Stimulated activated CD8-positive, alpha-beta memory T cell treated with anti-CD3 and anti-CD28 coated beads, Interleukin-7, amount 100 ng/mL, for 4 hours (primary cell): ENCODE results near the gene PRORP.
"Not testable (repeated sequence)": the region's sequence is repeated elsewhere in the genome, so short reads cannot be mapped to it uniquely, and the experiment has no call there.

ENCODE experiments used
- DNase-seq, 2 donors: peaks; one replicate each; pipeline ENCODE4 v3.0.0-alpha.2; 2020; ENCODE audit warnings: low read depth in 2 of 2

Gene PRORP

GRCh38 chr14:35138585-35138984, 16.2 kb downstream of the PRORP start:
- DNase-seq, result no peak

GRCh38 chr14:35140718-35141581, 18.6 kb downstream of the PRORP start:
- no peak for DNase-seq

- DNase-seq, result no peak
Observed at GRCh38 chr14:35144029-35144428, 21.7 kb downstream of the PRORP start.

GRCh38 chr14:35146711-35147149, 24.4 kb downstream of the PRORP start:
- no peak for DNase-seq

GRCh38 chr14:35147186-35147585, 24.8 kb downstream of the PRORP start:
- no peak for DNase-seq

GRCh38 chr14:35147711-35148110, 25.4 kb downstream of the PRORP start:
- no peak for DNase-seq

- DNase-seq, result no peak
Observed at GRCh38 chr14:35149239-35149638, 26.9 kb downstream of the PRORP start.

GRCh38 chr14:35152531-35152930, 30.2 kb downstream of the PRORP start:
- DNase-seq, result not testable (repeated sequence)

- DNase-seq, result no peak
Observed at GRCh38 chr14:35154016-35154415, 31.7 kb downstream of the PRORP start.

GRCh38 chr14:35155962-35156361, 33.6 kb downstream of the PRORP start:
- no peak for DNase-seq

- DNase-seq, result no peak
Observed at GRCh38 chr14:35158491-35158890, 36.1 kb downstream of the PRORP start.

GRCh38 chr14:35158951-35159653, 36.8 kb downstream of the PRORP start:
- DNase-seq, result no peak

- DNase-seq, result no peak
Observed at GRCh38 chr14:35159742-35160409, 37.5 kb downstream of the PRORP start.

GRCh38 chr14:35161231-35161630, 38.9 kb downstream of the PRORP start:
- peak in 1 of 2 donors; percentile 11 for DNase-seq

GRCh38 chr14:35163384-35163783, 41.0 kb downstream of the PRORP start:
- DNase-seq, result no peak

GRCh38 chr14:35164849-35165248, 42.5 kb downstream of the PRORP start:
- DNase-seq, result no peak

GRCh38 chr14:35167496-35167895, 45.1 kb downstream of the PRORP start:
- DNase-seq, result no peak
